ENCODE results near the gene GGA3. TPM values are rescaled to one million over a fixed set of nuclear protein-coding genes. Genes with fewer than 3 reads are reported as not detected.
"Not testable (repeated sequence)": the region's sequence is repeated elsewhere in the genome, so short reads cannot be mapped to it uniquely, and the experiment has no call there.

The GGA3 gene
- total and polyA plus RNA-seq, 2 experiments from 2014 or later = 22.5 to 54.3 TPM

DNA sequence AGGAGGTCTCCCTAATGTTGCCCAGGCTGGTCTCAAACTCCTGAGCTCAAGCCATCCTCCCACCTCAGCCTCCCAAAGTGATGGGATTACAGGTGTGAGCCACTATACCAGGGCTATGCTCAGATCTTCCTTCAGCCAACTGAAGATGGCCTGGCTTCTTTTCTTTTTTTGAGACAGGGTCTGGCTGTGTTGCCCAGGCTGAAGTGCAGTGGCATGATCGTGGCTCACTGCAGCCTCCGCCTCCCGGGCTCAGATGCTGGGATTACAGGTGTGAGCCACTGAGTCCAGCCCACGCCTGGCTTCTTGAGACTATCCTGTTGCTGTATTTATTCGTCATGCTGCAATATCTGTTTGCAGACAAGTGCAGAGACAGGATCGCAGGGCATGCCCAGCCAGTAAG is 23.7 kb upstream of the GGA3 start:
- Histone ChIP-seq H3F3A (replicated peaks; ENCODE audit: low read depth) (peaks cover 7% of the 10 kb centered on the region; the same call in 1 of the 2 replicates), H3K4me1 (ENCODE audit: insufficient read depth) (peaks cover 5% of the 10 kb centered on the region), H3K9me2 (ENCODE audit: insufficient read depth) (no peaks in the 10 kb centered on the region), H3K4me2 (no peak overlapping the region), H4K20me1 (replicated peaks; ENCODE audit: insufficient read depth) (no peaks in the 10 kb centered on the region), H3K27ac (ENCODE audit: low read depth) (no peak overlapping the region), H3K4me3 (no peak overlapping the region), H3K36me3 (ENCODE audit: insufficient read depth) (peaks cover 9% of the 10 kb centered on the region; the same call in 1 of the 2 replicates), H3K27me3 (ENCODE audit: insufficient read depth) (no peaks in the 10 kb centered on the region), H2AFZ (no peak overlapping the region), H3K79me2 (replicated peaks; ENCODE audit: insufficient read depth) (peaks cover 6% of the 10 kb centered on the region)
- ATAC-seq (no peak), DNase-seq (ENCODE audit: low spot score) (no peak)
- H3K27ac Mint-ChIP-seq = no peak overlapping the region
- peaks cover 6% of the 10 kb centered on the region for H3K27me3 Mint-ChIP-seq (ENCODE audit: insufficient read depth, low read depth, poor library complexity)
- H3K9me3 Mint-ChIP-seq = no peaks in the 10 kb centered on the region; the same call in 2 of the 3 replicates
- TF ChIP-seq STAT1 (IDR thresholded peaks at IDR 0.05; ENCODE audit: unreplicated experiment) (no peak), CTCF (conservative IDR thresholded peaks at IDR 0.05; ENCODE audit: low read depth in 2 of 2) (no peak), NANOG (IDR thresholded peaks at IDR 0.05; ENCODE audit: borderline replicate concordance) (no peak), ZNF331 (CRISPR knock-in tag; IDR thresholded peaks at IDR 0.05; ENCODE audit: low read depth) (no peak), EZH2 (IDR thresholded peaks at IDR 0.05; ENCODE audit: low read depth, unreplicated experiment) (no peak)
- H3K36me3 Mint-ChIP-seq (ENCODE audit: low read depth) = peaks cover 31% of the 10 kb centered on the region
- H3K4me1 Mint-ChIP-seq = peaks cover 4% of the 10 kb centered on the region
- no peak overlapping the region for H3K4me3 Mint-ChIP-seq

DNA sequence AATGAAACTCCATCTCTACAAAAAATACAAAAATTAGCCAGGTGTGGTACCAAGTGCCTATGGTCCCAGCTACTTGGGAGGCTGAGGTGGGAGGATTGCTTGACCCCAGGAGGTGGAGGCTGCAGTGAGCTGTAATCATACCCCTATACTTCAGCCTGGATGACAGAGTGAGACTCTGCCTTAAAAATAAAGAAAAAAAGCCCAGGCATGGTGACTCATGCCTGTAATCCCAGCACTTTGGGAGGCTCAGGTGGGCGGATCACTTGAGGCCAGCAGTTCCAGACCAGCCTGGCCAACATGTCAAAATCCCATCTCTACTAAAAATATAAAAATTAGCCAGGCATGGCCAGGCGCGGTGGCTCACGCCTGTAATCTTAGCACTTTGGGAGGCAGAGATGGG is 18.8 kb upstream of the GGA3 start:
- H3K9me3 Mint-ChIP-seq; H3K4me3 ChIP-seq; DNase-seq (ENCODE audit: low spot score); H3K4me3 Mint-ChIP-seq; H3K79me2 ChIP-seq (replicated peaks; ENCODE audit: insufficient read depth); H3K27me3 Mint-ChIP-seq (ENCODE audit: insufficient read depth, low read depth, poor library complexity); H3K9me2 ChIP-seq (ENCODE audit: insufficient read depth); H3K4me1 ChIP-seq (ENCODE audit: insufficient read depth); H3K36me3 ChIP-seq (ENCODE audit: insufficient read depth); H2AFZ ChIP-seq; H3K27ac Mint-ChIP-seq; ATAC-seq; H3K27me3 ChIP-seq (ENCODE audit: insufficient read depth); H3K4me2 ChIP-seq; H4K20me1 ChIP-seq (replicated peaks; ENCODE audit: insufficient read depth); H3F3A ChIP-seq (replicated peaks; ENCODE audit: low read depth); H3K27ac ChIP-seq (ENCODE audit: low read depth); H3K4me1 Mint-ChIP-seq: not testable (repeated sequence)
- peaks cover 26% of the 10 kb centered on the region for H3K36me3 Mint-ChIP-seq (ENCODE audit: low read depth)

- no peak for DNase-seq (ENCODE audit: low spot score)
- Histone ChIP-seq H4K20me1 (replicated peaks; ENCODE audit: insufficient read depth) (no peaks in the 10 kb centered on the region), H3K9me2 (ENCODE audit: insufficient read depth) (no peaks in the 10 kb centered on the region), H3K27ac (ENCODE audit: low read depth) (no peak overlapping the region), H3K4me3 (no peak overlapping the region), H3K27me3 (ENCODE audit: insufficient read depth) (no peaks in the 10 kb centered on the region), H3K4me2 (no peak overlapping the region), H3K79me2 (replicated peaks; ENCODE audit: insufficient read depth) (no peaks in the 10 kb centered on the region), H3F3A (replicated peaks; ENCODE audit: low read depth) (peaks cover 6% of the 10 kb centered on the region; the same call in 1 of the 2 replicates), H2AFZ (no peak overlapping the region), H3K36me3 (ENCODE audit: insufficient read depth) (0 out of 2 replicates have a peak, but pooled peaks cover 9% of the 10 kb centered on the region), H3K4me1 (ENCODE audit: insufficient read depth) (no peaks in the 10 kb centered on the region)
- H3K4me1 Mint-ChIP-seq = no peaks in the 10 kb centered on the region
- no peak overlapping the region for H3K4me3 Mint-ChIP-seq
- no peak overlapping the region for H3K27ac Mint-ChIP-seq
- ATAC-seq = no peak
- H3K27me3 Mint-ChIP-seq (ENCODE audit: insufficient read depth, low read depth, poor library complexity) = peaks cover 8% of the 10 kb centered on the region
- peaks cover 24% of the 10 kb centered on the region for H3K36me3 Mint-ChIP-seq (ENCODE audit: low read depth)
- no peaks in the 10 kb centered on the region for H3K9me3 Mint-ChIP-seq
- TF ChIP-seq JUNB (IDR thresholded peaks at IDR 0.05; ENCODE audit: unreplicated experiment) (no peak), POLR2AphosphoS5 (IDR thresholded peaks at IDR 0.05; ENCODE audit: low read depth) (no peak), NANOG (IDR thresholded peaks at IDR 0.05; ENCODE audit: borderline replicate concordance) (no peak), CREB1 (CRISPR knock-in tag; IDR thresholded peaks at IDR 0.05; ENCODE audit: low read depth) (no peak), CTCF (conservative IDR thresholded peaks at IDR 0.05; ENCODE audit: low read depth in 2 of 2) (no peak), ZNF114 (CRISPR knock-in tag; IDR thresholded peaks at IDR 0.05) (no peak), STAT1 (IDR thresholded peaks at IDR 0.05; ENCODE audit: unreplicated experiment) (no peak)
Measured at GRCh38 chr17:75277664-75278071, 16.3 kb upstream of the GGA3 start.

Data from GM23338 (cell line).